Naive B cell (primary cell): ENCODE measurements around the gene PRSS2. TPM values are rescaled to one million over a fixed set of nuclear protein-coding genes. Genes with fewer than 3 reads are reported as not detected.
A peak's percentile ranks its signal among the peaks of the same experiment; 100 is the strongest.

Source experiments
- ATAC-seq, 2 donors: fragments of 150-1000 bp; cut with Tn5 transposase; 2 replicates each; pipeline ENCODE4 v1.10.0; 2021; ENCODE audit warnings: low read depth in 2 of 2, mild to moderate bottlenecking in 2 of 2, moderate library complexity in 2 of 2
- DNase-seq: peaks from one replicate; pipeline ENCODE4 v3.0.0; 2022
- H3K27ac Mint-ChIP-seq, 6 donors: one replicate each; pipeline ENCODE4 v1.8.0; 2020 to 2022; ENCODE audit warnings: mild to moderate bottlenecking in 6 of 6, mixed read lengths in 6 of 6, moderate library complexity in 5 of 6, inconsistent platforms in 2 of 6
- H3K27me3 Mint-ChIP-seq, 3 donors: one replicate each; pipeline ENCODE4 v1.8.0; 2021 to 2022; ENCODE audit warnings: mixed read lengths in 3 of 3, mild to moderate bottlenecking in 1 of 3
- H3K36me3 Mint-ChIP-seq, 2 donors: one replicate each; pipeline ENCODE4 v1.8.0; 2020 to 2022; ENCODE audit warnings: mixed read lengths in 2 of 2, inconsistent platforms in 1 of 2, mild to moderate bottlenecking in 1 of 2
- H3K4me1 Mint-ChIP-seq, 3 donors: one replicate each; pipeline ENCODE4 v1.8.0; 2020 to 2022; ENCODE audit warnings: mixed read lengths in 3 of 3, inconsistent platforms in 1 of 3, mild to moderate bottlenecking in 1 of 3, moderate library complexity in 1 of 3
- H3K4me3 Mint-ChIP-seq, 8 donors: one replicate each; pipeline ENCODE4 v1.8.0; 2020 to 2022; ENCODE audit warnings: mild to moderate bottlenecking in 8 of 8, mixed read lengths in 8 of 8, moderate library complexity in 8 of 8, inconsistent platforms in 2 of 8
- H3K9me3 Mint-ChIP-seq, 7 donors: one replicate each; pipeline ENCODE4 v1.8.0; 2020 to 2022; ENCODE audit warnings: mixed read lengths in 7 of 7, mild to moderate bottlenecking in 5 of 7, inconsistent platforms in 2 of 7, moderate library complexity in 1 of 7
- polyA plus RNA-seq, 6 donors: library from polyadenylated mRNA; unstranded; fragments of 300-500 nt; fragmentation: Illumina TruSeq; gene quantifications; one replicate each; pipeline ENCODE4 v1.2.3, GENCODE V29; 2021; ENCODE audit warnings: low read depth in 6 of 6

Gene PRSS2
- polyA plus RNA-seq, 6 donors from 2014 or later, result 0.41 TPM; not detected in 5

DNA sequence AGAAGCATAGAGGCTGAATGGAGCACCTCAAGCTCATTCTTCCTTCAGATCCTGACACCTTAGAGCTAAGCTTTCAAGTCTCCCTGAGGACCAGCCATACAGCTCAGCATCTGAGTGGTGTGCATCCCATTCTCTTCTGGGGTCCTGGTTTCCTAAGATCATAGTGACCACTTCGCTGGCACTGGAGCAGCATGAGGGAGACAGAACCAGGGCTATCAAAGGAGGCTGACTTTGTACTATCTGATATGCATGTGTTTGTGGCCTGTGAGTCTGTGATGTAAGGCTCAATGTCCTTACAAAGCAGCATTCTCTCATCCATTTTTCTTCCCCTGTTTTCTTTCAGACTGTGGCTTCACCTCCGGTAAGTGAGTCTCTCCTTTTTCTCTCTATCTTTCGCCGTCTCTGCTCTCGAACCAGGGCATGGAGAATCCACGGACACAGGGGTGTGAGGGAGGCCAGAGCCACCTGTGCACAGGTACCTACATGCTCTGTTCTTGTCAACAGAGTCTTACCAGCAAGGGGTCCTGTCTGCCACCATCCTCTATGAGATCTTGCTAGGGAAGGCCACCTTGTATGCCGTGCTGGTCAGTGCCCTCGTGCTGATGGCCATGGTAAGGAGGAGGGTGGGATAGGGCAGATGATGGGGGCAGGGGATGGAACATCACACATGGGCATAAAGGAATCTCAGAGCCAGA is 31.0 kb downstream of the PRSS2 start:
- peak overlapping the region in 3 of 8 donors; percentile 17 to 72 (median 20) for H3K4me3 Mint-ChIP-seq
- no peaks in the 10 kb centered on the region for H3K27me3 Mint-ChIP-seq
- H3K9me3 Mint-ChIP-seq, result peaks cover 0 to 5% (median 0%) of the 10 kb centered on the region in 7 donors
- peak overlapping the region; percentile 94 to 100 (median 96) for H3K27ac Mint-ChIP-seq
- peaks cover 78 to 89% (median 87%) of the 10 kb centered on the region in 3 donors for H3K4me1 Mint-ChIP-seq
- DNase-seq, result no peak
- H3K36me3 Mint-ChIP-seq, result peaks cover 42 to 66% of the 10 kb centered on the region in 2 donors
- no peak for ATAC-seq

DNA sequence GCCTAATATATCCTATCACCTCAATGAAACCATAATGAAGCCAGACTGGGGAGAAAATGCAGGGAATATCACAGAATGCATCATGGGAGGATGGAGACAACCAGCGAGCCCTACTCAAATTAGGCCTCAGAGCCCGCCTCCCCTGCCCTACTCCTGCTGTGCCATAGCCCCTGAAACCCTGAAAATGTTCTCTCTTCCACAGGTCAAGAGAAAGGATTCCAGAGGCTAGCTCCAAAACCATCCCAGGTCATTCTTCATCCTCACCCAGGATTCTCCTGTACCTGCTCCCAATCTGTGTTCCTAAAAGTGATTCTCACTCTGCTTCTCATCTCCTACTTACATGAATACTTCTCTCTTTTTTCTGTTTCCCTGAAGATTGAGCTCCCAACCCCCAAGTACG is 31.5 kb downstream of the PRSS2 start:
- H3K9me3 Mint-ChIP-seq, result peaks cover 0 to 5% (median 0%) of the 10 kb centered on the region in 7 donors
- H3K27ac Mint-ChIP-seq, result peak overlapping the region; percentile 94 to 100 (median 96)
- H3K36me3 Mint-ChIP-seq, result peaks cover 42 to 64% of the 10 kb centered on the region in 2 donors
- DNase-seq (no peak), ATAC-seq (no peak)
- peaks cover 83 to 94% (median 91%) of the 10 kb centered on the region in 3 donors for H3K4me1 Mint-ChIP-seq
- peak overlapping the region in 1 of 8 donors; percentile 72 for H3K4me3 Mint-ChIP-seq
- no peaks in the 10 kb centered on the region for H3K27me3 Mint-ChIP-seq

DNA sequence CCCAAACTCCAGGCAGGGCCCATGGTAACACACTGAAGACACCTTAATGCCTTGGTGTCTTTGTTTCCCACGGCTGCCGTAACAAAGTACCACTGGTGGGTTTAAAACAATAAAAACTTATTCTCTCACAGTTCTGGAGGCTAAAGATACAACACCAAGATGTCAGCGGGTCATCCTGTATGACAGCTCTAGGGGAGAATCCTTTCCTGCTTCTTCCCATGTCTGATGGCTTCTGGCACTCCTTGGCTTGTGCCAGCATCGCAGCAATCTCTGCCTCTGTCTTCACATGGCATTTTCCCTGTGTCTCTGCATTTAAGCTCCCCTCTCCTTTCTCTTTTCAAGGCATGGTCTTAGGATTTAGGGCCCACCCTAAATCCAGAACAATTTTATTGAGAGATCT is 33.1 kb downstream of the PRSS2 start:
- Mint-ChIP-seq H3K27ac (peak overlapping the region; percentile 94 to 100 (median 100)), H3K4me1 (peaks cover 82 to 96% (median 91%) of the 10 kb centered on the region in 3 donors), H3K36me3 (peaks cover 42 to 55% of the 10 kb centered on the region in 2 donors), H3K27me3 (no peaks in the 10 kb centered on the region), H3K4me3 (peak overlapping the region in 1 of 8 donors; percentile 42), H3K9me3 (peaks cover 0 to 3% (median 0%) of the 10 kb centered on the region in 7 donors)
- ATAC-seq, result no peak
- no peak for DNase-seq

DNA sequence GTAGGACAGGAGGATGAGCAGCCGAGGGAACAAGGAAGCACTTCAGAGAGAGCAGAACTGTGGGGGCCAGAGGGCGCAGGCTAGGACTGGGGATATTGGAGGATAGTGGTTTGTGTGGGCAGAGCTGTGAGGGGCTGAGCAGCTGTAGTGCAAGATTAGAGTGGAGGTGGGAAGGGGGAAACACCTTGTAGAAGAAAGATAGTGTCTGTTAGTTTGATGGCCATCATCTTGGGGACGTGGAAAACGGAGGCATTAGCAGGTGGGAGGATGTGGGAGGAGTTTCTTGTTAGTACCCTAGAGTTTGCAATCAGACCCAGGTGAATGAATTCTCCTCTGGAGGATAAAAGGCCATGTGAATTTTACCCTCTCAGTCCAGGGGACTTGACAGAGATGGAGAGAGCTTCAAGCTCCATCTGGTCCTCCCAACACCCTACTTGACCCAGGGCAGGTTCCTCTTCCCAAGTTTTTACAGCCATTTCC is 34.0 kb downstream of the PRSS2 start:
- peak overlapping the region; percentile 94 to 100 (median 100) for H3K27ac Mint-ChIP-seq
- peaks cover 0 to 3% (median 0%) of the 10 kb centered on the region in 7 donors for H3K9me3 Mint-ChIP-seq
- no peak for DNase-seq
- no peak for ATAC-seq
- H3K4me3 Mint-ChIP-seq, result peak overlapping the region; percentile 28 to 67 (median 57)
- H3K4me1 Mint-ChIP-seq, result peaks cover 82 to 96% (median 91%) of the 10 kb centered on the region in 3 donors
- H3K27me3 Mint-ChIP-seq, result no peaks in the 10 kb centered on the region
- peaks cover 34 to 46% of the 10 kb centered on the region in 2 donors for H3K36me3 Mint-ChIP-seq

DNA sequence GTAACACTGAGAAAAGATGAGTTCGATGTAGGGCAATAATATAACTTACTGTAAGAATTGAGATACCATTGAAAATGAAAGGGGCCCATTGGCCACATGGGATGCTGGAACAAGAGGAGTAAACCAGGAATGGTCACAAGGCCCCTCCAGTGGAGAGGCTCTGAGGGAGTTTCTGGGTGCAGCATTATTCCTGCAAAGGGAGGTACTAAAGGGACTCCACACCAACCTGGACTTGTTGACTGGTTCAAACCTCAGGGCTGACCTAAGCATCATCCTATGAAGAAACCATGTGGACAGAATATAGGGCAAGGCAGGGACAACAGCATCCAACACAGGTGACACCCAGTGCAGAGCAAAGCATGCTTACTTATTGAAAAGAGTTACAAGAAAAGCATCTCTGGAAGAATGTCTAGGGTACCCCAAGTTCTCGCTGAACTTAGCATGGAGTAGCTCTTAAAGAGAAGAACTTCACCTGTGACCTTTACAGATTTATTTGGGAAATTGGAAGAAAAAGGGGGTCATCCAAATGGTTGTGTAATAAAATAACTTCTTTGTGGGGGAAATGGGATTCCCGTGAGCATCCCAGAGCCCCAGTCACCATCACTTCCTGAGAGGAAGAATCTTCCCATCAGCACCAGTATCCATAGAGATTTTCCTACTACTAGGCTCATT is 34.7 kb downstream of the PRSS2 start:
- H3K9me3 Mint-ChIP-seq, result peaks cover 0 to 3% (median 0%) of the 10 kb centered on the region in 7 donors
- peaks cover 83 to 96% (median 90%) of the 10 kb centered on the region in 3 donors for H3K4me1 Mint-ChIP-seq
- no peak for DNase-seq
- peak overlapping the region; percentile 99 to 100 (median 100) for H3K27ac Mint-ChIP-seq
- H3K27me3 Mint-ChIP-seq, result no peaks in the 10 kb centered on the region
- H3K4me3 Mint-ChIP-seq, result peak overlapping the region in 7 of 8 donors; percentile 20 to 67 (median 50)
- no peak for ATAC-seq
- peaks cover 28 to 39% of the 10 kb centered on the region in 2 donors for H3K36me3 Mint-ChIP-seq

DNA sequence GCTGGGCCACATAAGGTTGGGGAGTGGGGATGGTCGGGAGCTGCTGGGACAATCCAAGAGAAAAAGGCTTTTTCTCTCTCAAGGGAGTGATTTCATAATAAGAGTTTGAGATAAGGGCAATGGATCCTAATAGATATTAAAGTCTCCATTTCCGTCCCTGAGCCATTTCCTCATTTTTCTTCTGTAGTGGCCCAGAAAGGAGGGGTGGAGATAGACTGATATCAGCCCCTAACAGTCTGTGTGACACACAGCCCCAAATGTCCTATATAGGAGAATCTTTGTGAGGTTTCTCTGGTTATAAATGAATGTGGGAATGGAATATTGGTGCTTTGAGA is 35.2 kb downstream of the PRSS2 start:
- Mint-ChIP-seq H3K27ac (peak overlapping the region; percentile 99 to 100 (median 100)), H3K9me3 (peaks cover 0 to 3% (median 0%) of the 10 kb centered on the region in 7 donors), H3K27me3 (no peaks in the 10 kb centered on the region), H3K36me3 (peaks cover 24 to 34% of the 10 kb centered on the region in 2 donors), H3K4me3 (peak overlapping the region in 5 of 8 donors; percentile 20 to 85 (median 50)), H3K4me1 (peaks cover 82 to 96% (median 87%) of the 10 kb centered on the region in 3 donors)
- DNase-seq (no peak), ATAC-seq (no peak)

DNA sequence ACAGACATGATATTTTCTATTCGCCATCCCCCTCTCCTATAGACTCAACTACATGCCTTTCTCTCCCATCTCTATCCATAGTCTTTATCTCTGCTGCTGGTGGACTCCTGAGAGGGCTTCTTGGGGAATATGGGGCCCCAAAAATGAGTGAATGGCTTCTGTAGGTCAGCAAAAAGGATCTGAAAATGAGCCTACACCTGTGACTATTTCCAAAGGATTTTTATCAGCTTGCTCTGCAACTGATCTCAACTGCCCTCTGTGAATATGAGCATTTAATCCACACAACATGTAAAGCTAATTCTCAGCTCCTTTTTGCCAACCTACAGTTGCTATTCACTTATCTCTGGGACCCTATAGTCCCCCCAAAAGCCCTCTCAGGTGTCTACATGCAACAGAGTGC is 36.2 kb downstream of the PRSS2 start:
- H3K9me3 Mint-ChIP-seq, result peaks cover 0 to 3% (median 0%) of the 10 kb centered on the region in 7 donors
- peak overlapping the region; percentile 99 to 100 (median 100) for H3K27ac Mint-ChIP-seq
- peaks cover 20 to 29% of the 10 kb centered on the region in 2 donors for H3K36me3 Mint-ChIP-seq
- peaks cover 87 to 98% (median 91%) of the 10 kb centered on the region in 3 donors for H3K4me1 Mint-ChIP-seq
- H3K4me3 Mint-ChIP-seq, result peak overlapping the region in 6 of 8 donors; percentile 31 to 85 (median 56)
- ATAC-seq (no peak), DNase-seq (no peak)
- H3K27me3 Mint-ChIP-seq, result no peaks in the 10 kb centered on the region

DNA sequence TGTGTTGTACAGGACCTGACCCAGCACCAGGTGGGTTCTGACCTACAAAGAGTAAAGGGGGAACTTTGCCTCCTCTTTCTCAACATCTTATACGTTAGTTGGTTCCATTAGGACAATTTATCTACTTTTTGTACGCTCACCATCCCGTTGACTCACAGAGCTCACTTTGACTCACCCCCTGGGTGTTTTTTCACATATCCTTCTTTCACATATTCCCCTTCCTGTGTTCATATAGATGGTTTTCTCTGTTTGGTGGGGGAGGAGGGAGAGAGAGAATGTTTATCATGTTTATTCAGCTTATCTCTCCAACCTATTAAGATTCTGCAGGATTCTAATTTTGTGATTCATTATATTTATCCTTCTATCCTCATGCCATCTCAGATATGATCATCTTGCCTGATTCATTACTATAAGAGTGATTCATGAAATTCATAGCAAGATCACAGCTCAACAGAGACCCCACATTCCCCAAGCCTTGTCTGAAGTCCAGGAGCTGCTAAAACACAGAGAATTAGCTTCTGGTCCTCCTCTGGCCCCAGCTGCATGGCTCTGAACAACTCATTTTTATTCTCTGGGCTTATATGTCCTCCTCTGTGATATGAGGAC is 37.2 kb downstream of the PRSS2 start:
- H3K36me3 Mint-ChIP-seq, result peaks cover 12 to 19% of the 10 kb centered on the region in 2 donors
- H3K4me1 Mint-ChIP-seq, result peaks cover 89 to 99% (median 92%) of the 10 kb centered on the region in 3 donors
- H3K27me3 Mint-ChIP-seq, result no peaks in the 10 kb centered on the region
- ATAC-seq (peak in 1 of 2 donors; percentile 1), DNase-seq (no peak)
- peaks cover 0 to 3% (median 0%) of the 10 kb centered on the region in 7 donors for H3K9me3 Mint-ChIP-seq
- H3K27ac Mint-ChIP-seq, result peak overlapping the region; percentile 99 to 100 (median 100)
- H3K4me3 Mint-ChIP-seq, result peak overlapping the region; percentile 50 to 85 (median 75)

DNA sequence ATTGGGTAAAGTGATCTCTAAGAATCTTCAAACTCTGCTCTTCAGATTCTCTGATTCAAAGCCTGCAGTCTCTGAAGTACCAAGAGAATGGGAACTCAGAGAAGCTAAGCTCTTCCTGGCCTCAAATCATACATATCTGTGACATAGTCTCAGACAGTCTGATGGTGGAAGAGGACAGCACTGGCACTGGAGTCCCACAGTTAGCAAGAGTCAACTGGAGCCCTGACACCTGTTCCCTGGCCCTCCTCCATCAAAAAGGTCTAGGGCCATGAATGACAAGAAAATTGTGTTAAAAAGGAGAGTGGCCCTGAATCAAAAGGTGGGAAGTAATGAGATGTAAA is 37.7 kb downstream of the PRSS2 start:
- Mint-ChIP-seq H3K9me3 (peaks cover 0 to 3% (median 0%) of the 10 kb centered on the region in 7 donors), H3K36me3 (peaks cover 7 to 14% of the 10 kb centered on the region in 2 donors), H3K4me3 (peak overlapping the region; percentile 50 to 85 (median 75)), H3K27ac (peak overlapping the region; percentile 99 to 100 (median 100)), H3K27me3 (no peaks in the 10 kb centered on the region), H3K4me1 (peaks cover 90 to 99% (median 92%) of the 10 kb centered on the region in 3 donors)
- ATAC-seq (peak; percentile 22 to 34), DNase-seq (no peak)

DNA sequence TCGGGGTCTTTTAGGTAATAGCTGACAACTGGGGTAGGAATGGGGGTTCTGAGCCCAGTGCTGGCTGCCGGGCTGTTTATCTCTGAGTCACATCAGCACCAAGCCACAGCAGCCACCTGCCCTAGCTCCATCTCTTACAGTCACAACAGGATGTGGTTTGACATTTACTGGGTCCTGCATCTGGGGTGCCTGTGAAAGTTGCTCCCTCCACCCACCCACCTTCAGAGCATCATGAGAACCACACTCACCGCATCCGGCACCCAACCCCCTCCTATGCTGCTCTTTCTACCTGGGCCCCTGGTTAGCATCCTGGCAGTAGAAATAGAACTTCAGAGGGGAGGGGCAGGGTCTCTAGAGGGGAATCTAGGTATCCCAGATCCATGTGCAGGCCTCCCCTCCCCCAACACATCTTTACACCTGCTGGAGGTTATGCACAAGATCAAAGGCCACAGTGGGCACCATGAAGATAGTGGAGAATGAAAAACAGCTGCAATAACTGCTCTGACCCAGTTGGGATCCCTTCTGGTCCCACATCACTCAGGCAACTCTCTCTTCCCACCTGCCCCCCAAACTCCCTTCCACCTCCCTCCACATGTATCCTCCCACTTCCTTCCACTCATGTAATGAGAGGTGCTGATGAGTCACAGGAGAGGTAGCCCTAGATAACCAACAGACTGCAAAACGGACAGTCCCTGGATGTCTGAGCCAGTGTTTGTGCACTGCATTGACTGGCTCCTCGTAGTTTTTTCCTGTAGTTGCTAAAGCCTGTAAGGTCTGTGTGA is 38.2 kb downstream of the PRSS2 start:
- Mint-ChIP-seq H3K4me1 (peaks cover 90 to 97% (median 93%) of the 10 kb centered on the region in 3 donors), H3K36me3 (peaks cover 2 to 9% of the 10 kb centered on the region in 2 donors), H3K27ac (peak overlapping the region; percentile 99 to 100 (median 100)), H3K27me3 (no peaks in the 10 kb centered on the region), H3K9me3 (peaks cover 0 to 3% (median 0%) of the 10 kb centered on the region in 7 donors), H3K4me3 (peak overlapping the region; percentile 50 to 85 (median 75))
- DNase-seq, result peak; percentile 95
- ATAC-seq, result peak; percentile 87 to 89

DNA sequence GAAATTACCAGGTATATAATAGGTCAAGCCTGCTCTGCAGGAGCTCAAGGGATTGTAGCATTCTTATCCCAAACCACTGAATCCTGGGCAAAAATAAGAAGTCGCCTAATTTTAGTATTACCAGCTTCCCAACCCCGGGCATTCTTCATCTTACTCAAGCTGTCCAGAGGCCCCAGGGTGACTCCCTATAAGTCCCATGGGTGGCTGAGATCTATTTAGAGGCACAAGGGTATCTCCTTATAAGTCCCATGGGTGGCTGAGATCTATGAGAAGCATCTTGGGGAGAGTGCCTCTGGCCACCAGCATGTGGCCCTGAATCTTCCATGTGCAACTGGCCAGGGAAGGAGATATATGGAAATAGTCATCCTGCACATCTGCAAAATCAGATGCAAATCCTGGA is 38.9 kb downstream of the PRSS2 start:
- H3K27me3 Mint-ChIP-seq, result no peaks in the 10 kb centered on the region
- DNase-seq (no peak), ATAC-seq (no peak)
- H3K36me3 Mint-ChIP-seq, result peaks cover 0 to 3% of the 10 kb centered on the region in 2 donors
- peaks cover 88 to 96% (median 91%) of the 10 kb centered on the region in 3 donors for H3K4me1 Mint-ChIP-seq
- peak overlapping the region; percentile 23 to 81 (median 68) for H3K4me3 Mint-ChIP-seq
- H3K9me3 Mint-ChIP-seq, result peaks cover 0 to 3% (median 0%) of the 10 kb centered on the region in 7 donors
- peak overlapping the region; percentile 99 to 100 (median 100) for H3K27ac Mint-ChIP-seq

DNA sequence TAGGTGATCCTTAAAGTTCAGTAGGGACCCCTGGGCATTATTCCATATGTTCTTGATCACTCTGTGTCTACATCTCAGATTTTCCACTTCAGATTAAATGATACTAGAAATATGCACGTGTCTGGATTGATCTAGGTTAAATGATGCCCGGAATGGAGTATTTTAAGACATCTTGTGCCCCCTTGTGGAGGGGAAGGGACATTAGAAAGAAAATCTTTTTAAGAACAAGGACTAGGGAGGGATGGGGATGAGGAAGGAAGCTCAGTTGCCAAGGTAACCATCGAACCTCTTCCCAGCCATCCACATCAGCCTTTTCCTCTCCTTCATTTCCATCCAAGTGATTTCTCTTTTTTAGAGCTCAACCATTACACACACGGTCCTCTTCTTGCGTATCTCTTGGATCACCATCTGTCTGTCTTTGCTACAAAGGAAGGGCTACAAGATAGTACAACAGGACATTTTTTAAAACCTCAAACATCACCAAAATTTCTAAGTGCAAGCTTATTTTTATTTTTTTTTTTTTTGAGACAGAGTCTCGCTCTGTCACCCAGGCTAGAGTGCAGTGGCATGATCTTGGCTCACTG is 40.5 kb downstream of the PRSS2 start:
- ATAC-seq, result peak in 1 of 2 donors; percentile 9
- peak overlapping the region; percentile 31 to 95 (median 78) for H3K4me3 Mint-ChIP-seq
- H3K27me3 Mint-ChIP-seq, result no peaks in the 10 kb centered on the region
- peak overlapping the region; percentile 43 to 100 (median 90) for H3K27ac Mint-ChIP-seq
- peaks cover 0 to 6% (median 0%) of the 10 kb centered on the region in 7 donors for H3K9me3 Mint-ChIP-seq
- peaks cover 80 to 82% (median 82%) of the 10 kb centered on the region in 3 donors for H3K4me1 Mint-ChIP-seq
- peaks cover 0 to 5% of the 10 kb centered on the region in 2 donors for H3K36me3 Mint-ChIP-seq
- DNase-seq, result peak; percentile 74
